Omental fat pad (tissue), 4 donors: ENCODE results near the gene SHH. TPM values are rescaled to one million over a fixed set of nuclear protein-coding genes. Genes with fewer than 3 reads are reported as not detected.

Source experiments
- ATAC-seq: fragments of 150-250 bp; one replicate; pipeline ENCODE4 v1.9.1; 2016; ENCODE audit warnings: mild to moderate bottlenecking, moderate library complexity; ENCODE audit not compliant: low FRiP score
- DNase-seq: peaks from one replicate; pipeline ENCODE4 v3.0.0-alpha.2; 2019; ENCODE audit warnings: low spot score
- total RNA-seq, 4 donors: library from RNA; depleted of rRNA; stranded (reverse); fragments of >200 nt; gene quantifications; one replicate each; pipeline ENCODE4 v1.1.0, GENCODE V29; 2016
- TF ChIP-seq, protein P1 (sequence below), 3 donors: fragments of 450-650 bp; IDR thresholded peaks; one replicate each; pipeline ENCODE4 v1.5.1; 2016 to 2017; ENCODE audit warnings: antibody characterized with exemption in 3 of 3, mild to moderate bottlenecking in 3 of 3, moderate library complexity in 2 of 3

The SHH gene
- total RNA-seq, 4 donors from 2014 or later, result not detected

- DNase-seq, result no peak
- ATAC-seq, result no peak
- TF ChIP-seq, protein P1, sequence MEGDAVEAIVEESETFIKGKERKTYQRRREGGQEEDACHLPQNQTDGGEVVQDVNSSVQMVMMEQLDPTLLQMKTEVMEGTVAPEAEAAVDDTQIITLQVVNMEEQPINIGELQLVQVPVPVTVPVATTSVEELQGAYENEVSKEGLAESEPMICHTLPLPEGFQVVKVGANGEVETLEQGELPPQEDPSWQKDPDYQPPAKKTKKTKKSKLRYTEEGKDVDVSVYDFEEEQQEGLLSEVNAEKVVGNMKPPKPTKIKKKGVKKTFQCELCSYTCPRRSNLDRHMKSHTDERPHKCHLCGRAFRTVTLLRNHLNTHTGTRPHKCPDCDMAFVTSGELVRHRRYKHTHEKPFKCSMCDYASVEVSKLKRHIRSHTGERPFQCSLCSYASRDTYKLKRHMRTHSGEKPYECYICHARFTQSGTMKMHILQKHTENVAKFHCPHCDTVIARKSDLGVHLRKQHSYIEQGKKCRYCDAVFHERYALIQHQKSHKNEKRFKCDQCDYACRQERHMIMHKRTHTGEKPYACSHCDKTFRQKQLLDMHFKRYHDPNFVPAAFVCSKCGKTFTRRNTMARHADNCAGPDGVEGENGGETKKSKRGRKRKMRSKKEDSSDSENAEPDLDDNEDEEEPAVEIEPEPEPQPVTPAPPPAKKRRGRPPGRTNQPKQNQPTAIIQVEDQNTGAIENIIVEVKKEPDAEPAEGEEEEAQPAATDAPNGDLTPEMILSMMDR (IDR thresholded peaks at IDR 0.05), result no peak
Measured at GRCh38 chr7:155780884-155781283, 31.4 kb downstream of the SHH start.

- DNase-seq, result no peak
- TF ChIP-seq, protein P1 (IDR thresholded peaks at IDR 0.05), result no peak
- no peak for ATAC-seq
Measured at GRCh38 chr7:155778349-155778748, 33.9 kb downstream of the SHH start.

DNA sequence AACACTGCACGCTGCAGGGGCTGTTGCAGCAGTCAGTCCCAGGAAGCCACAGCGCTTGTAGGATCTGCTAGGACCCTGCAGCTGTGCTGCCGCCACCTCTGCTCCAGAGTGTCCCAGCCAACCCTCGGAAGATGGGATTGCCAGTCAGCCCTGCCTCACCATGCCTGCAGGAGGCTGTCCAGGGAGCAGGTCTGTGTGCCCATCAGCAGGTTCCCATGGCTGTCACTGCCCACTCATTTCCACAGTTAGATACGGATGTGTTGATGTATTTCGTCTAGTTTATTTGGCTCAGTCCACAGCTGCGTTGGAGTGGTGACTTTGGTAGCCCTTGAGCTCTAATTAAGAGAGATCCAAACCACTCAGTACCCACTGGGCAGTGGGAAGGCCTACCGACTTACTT lies 35.7 kb downstream of the SHH start:
- ATAC-seq (no peak), DNase-seq (no peak)
- TF ChIP-seq, protein P1 (IDR thresholded peaks at IDR 0.05), result no peak

- TF ChIP-seq, protein P1 (IDR thresholded peaks at IDR 0.05), result no peak
- no peak for DNase-seq
- no peak for ATAC-seq
Measured at GRCh38 chr7:155775691-155776090, 36.6 kb downstream of the SHH start.

DNA sequence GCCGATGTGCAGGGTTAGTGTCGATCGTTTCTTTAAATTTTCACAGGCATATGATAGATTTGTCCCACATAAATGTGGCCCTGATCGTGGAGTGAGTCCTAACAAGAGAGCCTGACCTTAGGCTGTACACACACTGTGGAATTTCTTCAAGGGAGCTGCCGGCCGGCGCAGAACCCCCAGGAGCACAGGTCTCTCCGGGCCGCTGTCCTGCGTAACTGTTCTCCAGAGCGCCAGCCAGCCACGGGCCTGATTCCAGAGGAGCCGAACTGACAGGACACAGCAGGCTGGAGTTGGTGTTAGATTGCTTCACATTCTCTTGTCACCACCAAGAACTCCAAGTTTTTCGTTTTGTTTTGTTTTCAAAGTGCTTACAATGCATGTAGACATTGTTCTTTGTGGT lies 37.3 kb downstream of the SHH start:
- ATAC-seq (no peak), DNase-seq (no peak)
- TF ChIP-seq, protein P1 (IDR thresholded peaks at IDR 0.05), result no peak

DNA sequence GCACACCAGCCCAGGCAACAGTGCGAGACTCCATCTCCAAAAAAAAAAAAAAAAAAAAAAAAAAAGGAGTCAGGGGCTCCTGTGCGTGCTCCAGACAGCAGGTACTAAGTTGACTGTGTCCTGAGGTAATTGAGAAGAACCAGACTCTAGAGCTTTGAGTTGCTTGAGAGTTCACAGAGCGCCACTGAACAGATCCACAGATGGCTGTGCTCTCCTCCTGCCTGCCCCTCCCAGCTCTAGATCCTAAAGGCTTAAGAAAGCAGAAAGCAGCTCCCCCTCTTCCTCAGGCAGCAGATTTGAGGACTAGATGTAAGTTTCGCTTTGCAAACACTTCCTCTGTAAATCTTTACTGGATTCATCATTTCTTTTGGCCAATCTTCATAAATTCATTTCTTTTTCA lies 38.7 kb downstream of the SHH start:
- ATAC-seq (no peak), DNase-seq (no peak)
- TF ChIP-seq, protein P1 (IDR thresholded peaks at IDR 0.05), result no peak

DNA sequence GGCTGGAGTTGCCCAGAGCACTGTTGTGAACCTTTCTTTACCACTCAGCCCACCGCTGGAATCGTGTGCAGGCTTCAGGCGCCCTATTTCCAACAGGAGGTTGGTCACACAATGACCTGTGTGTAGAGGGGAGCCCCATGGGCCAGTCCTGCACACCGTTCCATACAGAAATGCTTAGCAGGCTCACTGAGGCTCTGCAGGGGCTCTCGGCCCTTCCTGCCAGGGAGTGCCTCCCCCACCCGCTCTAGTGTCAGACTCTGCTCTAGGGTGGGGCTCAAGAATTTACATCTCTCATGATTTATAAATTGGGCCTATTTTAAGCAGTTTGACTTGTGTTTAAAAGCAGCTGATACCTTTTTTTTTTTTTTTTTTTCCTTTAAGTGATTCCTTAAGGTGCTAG lies 42.0 kb downstream of the SHH start:
- TF ChIP-seq, protein P1 (IDR thresholded peaks at IDR 0.05), result no peak

More for the DNA sequence above, 42.0 kb downstream of the SHH start:
- no peak for DNase-seq
- no peak for ATAC-seq
